Measurements from ENCODE around the gene FBXW2.

FBXW2 gene

DNA sequence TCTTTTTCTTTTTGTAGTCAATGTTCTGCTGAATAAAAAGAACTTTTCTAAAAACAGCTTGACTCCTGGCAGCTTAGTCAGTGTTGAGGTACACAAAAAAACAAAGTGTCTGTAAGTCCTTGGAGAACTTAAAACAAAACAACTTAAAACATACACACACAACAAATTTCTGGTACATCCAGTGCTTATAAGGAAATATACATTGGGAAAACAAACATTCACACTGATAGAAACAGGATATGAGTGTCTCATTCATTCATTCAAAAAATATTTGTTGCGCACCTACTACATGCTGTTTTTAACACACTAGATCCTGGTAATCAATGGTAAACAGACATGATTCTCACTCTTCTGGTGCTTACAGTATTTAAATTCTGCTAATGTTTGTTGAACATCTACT is 51.5 kb downstream of the FBXW2 start:
- DNase-seq (ENCODE audit: low spot score): no peak

DNA sequence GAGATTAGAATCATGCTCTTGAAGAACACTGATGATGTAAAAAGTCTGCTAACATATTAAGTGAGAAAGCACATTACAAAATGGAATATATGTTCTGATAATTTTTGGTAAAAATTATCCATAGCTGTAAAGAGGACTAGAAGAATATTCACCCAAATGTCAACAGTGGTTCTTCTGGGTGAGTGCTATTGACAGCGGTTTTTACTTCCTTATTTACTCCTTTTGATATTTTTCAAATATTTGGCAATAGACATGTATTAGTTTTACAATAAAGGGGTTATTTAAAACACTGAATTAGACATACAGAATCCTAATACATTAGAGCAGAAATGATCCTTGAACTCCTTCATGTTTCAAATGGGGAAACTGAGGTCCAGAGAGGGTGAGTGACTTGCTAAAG is 52.0 kb downstream of the FBXW2 start:
- no peak for DNase-seq (ENCODE audit: low spot score)

DNA sequence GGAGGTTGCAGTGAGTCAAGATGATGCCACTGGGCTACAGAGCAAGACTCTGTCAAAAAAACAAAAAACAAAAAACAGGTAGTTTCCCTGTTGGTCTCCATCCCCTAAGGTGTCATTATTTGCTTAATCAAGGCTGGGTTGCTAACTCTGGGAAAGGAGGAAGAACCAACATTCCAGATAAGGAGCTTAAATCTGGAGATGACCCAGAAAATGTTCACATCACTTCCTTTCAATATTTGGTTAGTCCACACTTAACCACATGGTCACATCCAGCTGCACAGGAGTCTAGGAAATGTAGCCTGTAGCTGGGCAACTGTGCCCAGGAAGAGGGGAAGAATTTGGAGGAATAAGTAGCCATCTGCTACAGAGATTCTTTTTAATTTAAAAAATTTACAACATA is 53.1 kb downstream of the FBXW2 start:
- no peak for DNase-seq (ENCODE audit: low spot score)

DNA sequence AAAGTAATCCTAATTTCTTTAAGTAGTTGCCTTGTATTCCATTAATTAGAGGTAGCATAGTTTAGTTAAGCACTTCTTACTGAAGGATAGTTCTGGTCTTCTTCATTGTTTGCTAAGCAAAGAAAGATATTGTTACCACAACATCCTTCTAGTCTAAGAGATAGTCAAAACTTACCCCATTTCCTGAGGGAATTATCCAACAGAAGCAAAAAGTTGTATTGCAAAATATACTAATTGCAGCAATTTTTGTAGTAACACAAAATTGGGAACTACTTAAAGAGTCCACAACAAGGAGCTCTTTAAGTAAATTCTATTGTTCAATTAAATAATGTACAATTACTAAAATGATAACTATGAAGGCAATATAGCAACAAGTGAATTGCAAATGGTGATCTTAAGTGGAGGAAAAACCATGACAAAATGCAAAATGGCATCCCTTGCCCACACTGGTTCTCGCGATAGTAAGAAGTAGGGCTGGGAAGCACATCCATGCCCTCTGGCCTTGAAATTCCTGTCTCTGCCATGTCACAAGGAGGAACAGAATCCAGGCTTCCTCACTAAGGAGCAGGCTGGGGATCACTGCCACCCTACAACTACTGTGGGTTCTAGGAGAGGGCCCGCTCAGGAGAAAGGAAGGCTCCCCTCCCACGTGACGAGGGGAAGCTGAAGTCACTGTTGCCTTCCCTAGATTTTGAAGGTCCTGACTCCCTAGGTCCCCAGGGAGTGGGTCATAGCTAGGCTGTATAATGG is 55.6 kb downstream of the FBXW2 start:
- no peak for DNase-seq (ENCODE audit: low spot score)

GRCh38 chr9:120736881-120737280 is 56.3 kb downstream of the FBXW2 start:
- DNase-seq (ENCODE audit: low spot score): no peak

DNA sequence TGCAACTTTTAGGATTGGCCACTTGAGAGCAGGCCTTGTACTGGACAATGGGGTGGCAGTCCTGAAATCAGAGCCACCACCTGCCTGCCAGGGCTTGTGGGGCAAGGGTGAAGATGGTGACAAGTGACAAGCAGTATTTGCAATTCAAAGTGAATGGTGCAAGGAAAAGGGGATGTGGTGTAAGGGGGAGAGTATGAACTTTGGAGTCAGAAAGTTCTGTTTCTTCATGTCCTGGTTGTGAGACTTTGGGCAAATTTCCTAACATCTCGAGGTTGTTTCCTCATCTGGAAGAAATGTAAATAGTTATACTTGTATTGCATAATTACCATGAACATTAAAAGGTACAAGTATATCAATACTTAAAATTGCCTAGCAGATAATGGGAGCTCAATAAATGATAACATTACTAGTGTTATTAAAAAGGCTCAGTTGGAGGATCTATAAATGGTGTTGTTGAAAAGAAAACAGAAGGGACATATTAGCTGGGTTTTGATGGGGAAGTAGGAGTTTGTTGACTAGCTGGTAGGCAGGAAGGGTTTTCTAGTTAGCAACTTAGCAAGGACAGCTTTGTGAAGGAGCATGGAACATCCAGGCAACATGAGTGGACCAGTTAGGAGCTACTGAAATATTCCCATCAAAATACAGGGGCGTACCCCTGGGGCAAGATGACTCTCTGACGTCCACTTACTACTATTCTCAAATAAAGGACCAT is 57.6 kb downstream of the FBXW2 start:
- DNase-seq (ENCODE audit: low spot score): no peak

DNA sequence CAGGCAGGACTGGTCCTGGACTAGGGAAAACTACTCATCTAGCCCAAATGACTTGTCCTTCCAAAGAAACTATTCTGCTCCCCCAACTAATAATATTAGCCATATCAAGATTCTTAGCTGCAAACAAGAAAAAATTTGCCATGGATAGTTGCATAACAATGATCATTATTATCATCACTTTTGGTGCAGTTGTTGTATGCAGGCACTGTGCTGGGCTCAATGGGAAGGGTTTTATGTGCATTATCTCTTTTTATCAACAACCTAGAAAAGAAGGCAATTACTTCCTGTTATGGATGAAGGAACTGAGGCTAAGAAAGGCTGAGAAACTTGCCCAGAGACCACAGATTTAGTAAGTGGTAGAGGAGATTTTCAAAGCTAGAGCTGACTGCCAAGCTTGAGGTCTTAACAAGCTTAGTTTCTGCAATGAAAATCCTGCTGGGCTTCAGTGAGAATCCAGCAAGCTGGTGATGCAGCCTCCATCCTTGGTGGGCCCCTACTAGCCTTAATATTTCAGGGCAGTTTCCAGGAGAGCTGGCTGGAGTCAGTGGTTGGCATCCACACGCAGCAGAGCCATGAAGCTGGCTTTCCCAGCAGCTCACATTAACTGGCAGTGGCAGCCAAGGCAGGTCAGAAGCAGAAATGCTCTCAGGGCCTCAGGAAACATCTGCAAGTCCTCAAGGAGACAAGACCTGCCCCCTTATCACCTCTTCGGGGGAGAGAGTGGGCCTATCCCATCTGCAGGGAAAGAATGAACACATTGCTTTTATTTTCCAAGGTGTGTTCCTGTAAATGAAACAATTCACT is 58.4 kb downstream of the FBXW2 start:
- DNase-seq (ENCODE audit: low spot score): no peak

GRCh38 chr9:120733190-120733589 is 60.0 kb downstream of the FBXW2 start:
- peak; percentile 84 for DNase-seq (ENCODE audit: low spot score)

DNA sequence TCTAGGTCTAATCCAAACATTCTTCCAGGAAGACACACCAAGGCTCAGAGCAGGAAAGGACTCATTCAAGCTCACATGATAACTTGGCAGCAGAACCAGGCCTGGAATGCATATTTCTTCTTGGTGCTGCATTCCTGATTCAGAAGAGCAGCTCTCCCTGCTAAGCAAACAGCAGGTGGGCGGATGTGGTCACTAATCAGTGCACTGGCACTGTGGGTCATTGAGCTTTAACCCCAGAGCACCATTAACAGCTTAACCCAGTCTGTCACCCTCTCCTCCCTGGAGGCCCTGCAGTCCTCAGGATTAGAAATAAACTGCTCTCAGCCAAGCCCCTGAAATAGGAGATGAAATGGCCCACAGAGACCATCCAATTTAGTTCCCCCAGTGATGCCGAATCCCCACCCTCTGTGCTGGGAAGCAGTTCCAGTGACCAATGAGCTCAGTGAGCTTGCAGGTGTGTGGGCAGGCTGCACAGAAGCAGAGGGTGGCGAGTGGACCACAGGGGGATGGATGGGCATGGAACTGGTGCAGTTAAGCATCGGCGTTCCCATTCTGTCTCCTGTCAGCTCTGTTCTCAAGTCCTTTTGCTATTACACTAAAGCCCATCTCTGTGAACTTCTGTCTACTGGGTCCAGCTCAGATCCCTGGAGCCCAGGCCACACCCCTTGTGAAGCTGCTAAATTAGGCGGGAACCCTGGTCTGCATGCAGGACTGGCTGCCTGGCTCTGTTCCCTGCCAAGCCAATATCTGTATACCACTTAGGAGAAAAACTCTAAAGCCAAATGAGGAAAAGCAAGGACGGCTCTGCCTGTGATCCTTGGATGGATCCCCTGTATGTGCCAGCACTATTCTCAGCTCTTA is 62.3 kb downstream of the FBXW2 start:
- peak; percentile 73 for DNase-seq (ENCODE audit: low spot score)

DNA sequence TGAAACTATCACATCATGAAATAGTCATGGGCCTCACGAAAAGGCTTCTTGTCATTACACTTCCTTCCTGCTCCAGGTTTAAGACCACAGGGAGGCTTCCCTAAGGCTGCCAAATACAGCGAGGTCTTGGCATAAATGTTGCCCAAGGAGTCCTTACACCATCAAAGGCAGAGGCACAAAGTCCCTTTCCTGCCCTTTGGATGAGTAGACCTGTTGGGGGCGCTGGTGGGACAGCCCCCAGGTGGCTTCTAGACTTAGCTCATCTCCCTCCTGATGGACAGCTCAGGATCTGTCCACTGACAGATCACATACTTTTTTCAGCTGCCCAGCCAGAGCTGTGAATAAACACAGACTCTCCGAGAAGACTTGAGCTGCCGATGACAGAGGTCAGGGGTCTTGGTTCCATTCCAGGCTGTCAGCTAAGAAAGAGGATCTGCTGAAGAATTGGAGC is 63.4 kb downstream of the FBXW2 start:
- DNase-seq (ENCODE audit: low spot score): no peak

GRCh38 chr9:120726484-120726883 is 66.7 kb downstream of the FBXW2 start:
- no peak for DNase-seq (ENCODE audit: low spot score)

- DNase-seq (ENCODE audit: low spot score): no peak
These were observed 67.3 kb downstream of the FBXW2 start for GRCh38 chr9:120725907-120726306.

GRCh38 chr9:120724757-120725400 is 68.3 kb downstream of the FBXW2 start:
- DNase-seq (ENCODE audit: low spot score): no peak

GRCh38 chr9:120723565-120723964 is 69.7 kb downstream of the FBXW2 start:
- no peak for DNase-seq (ENCODE audit: low spot score)

DNA sequence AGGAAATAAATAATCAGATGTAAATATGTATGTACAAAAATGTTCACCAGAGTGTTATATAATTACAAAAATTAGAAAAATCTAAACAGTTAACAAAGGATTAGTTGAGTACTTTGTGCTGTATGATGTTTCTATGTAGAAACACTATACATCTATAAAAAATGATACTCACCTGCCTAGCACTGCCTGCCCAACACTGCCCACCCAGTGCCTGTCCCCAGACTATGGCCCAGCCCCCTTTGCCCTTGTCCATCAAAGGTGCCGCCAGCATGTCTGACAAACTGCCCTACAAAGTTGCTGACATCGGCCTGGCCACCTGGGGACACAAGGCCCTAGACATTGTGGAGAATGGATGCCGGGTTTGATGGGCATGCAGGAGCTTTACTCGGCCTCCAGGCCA is 72.8 kb downstream of the FBXW2 start:
- no peak for DNase-seq (ENCODE audit: low spot score)

- no peak for DNase-seq (ENCODE audit: low spot score)
These were observed 74.9 kb downstream of the FBXW2 start for GRCh38 chr9:120718316-120718715.

- DNase-seq (ENCODE audit: low spot score): no peak
These were observed 76.0 kb downstream of the FBXW2 start for GRCh38 chr9:120717176-120717575.

DNA sequence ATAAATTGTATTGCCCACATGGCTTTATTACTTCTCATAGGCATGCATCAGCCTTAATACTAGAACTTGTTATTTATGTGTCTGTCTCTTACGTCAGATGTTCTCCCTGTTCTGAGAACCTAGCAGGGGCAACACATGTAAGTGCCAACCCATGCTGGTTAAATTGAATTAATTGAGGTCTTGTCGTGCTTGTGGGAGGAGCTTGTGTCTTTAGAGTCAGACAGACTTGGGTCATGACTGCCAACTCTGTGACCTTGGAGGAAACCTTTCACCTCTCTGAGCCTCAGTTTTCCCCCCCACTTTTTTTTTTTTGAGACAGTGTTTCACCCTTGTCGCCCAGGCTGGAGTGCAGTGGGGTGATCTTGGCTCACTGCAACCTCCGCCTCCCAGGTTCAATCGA is 76.7 kb downstream of the FBXW2 start:
- DNase-seq (ENCODE audit: low spot score): no peak

DNA sequence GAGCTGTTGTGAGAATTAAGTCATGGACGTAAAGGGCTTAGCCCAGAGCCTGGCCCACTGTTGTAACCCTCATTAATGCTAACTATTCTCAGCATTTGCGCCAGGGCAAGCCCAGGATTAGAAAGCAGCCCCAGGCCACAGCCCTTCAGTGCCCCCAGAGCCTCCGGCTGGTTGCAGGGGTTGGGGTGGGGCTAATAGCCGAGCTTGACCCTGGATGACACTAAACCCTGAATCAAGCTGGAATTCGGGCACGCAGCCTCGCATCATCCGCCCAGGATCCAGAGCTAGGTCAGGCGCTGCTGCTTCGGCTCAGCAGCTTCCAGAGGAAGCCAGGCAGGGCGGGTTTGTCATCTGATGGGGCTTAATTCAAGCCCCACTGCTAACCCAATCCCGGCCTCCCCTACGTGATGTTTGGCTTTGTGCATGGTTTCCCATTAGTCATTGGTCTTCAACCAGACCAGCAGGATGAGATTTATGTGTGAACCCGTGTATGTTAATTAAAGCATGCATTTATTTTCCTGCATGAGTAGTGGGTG is 77.8 kb downstream of the FBXW2 start:
- DNase-seq (ENCODE audit: low spot score): no peak

- DNase-seq (ENCODE audit: low spot score): no peak
These were observed 78.3 kb downstream of the FBXW2 start for GRCh38 chr9:120714846-120715388.

Measured in hepatic stellate cell (primary cell).